ENCODE data around the gene FMNL2.

FMNL2 gene

GRCh38 chr2:152534460-152535135 is 199.6 kb downstream of the FMNL2 start:
- no peak for DNase-seq

GRCh38 chr2:152537081-152537651 is 202.2 kb downstream of the FMNL2 start:
- peak in 1 of 3 experiments; percentile 11 for DNase-seq

- DNase-seq, result no peak
These were observed 204.4 kb downstream of the FMNL2 start for GRCh38 chr2:152539424-152539823.

GRCh38 chr2:152541712-152542111 is 206.7 kb downstream of the FMNL2 start:
- DNase-seq, result no peak

- no peak for DNase-seq
These were observed 207.5 kb downstream of the FMNL2 start for GRCh38 chr2:152542337-152542994.

GRCh38 chr2:152542995-152543481 is 208.1 kb downstream of the FMNL2 start:
- no peak for DNase-seq

GRCh38 chr2:152543717-152544116 is 208.7 kb downstream of the FMNL2 start:
- DNase-seq, result no peak

GRCh38 chr2:152544638-152545037 is 209.7 kb downstream of the FMNL2 start:
- DNase-seq, result no peak

GRCh38 chr2:152546230-152546837 is 211.4 kb downstream of the FMNL2 start:
- no peak for DNase-seq

- no peak for DNase-seq
These were observed 213.3 kb downstream of the FMNL2 start for GRCh38 chr2:152548111-152548875.

- DNase-seq, result no peak
These were observed 214.0 kb downstream of the FMNL2 start for GRCh38 chr2:152548996-152549395.

- no peak for DNase-seq
These were observed 214.4 kb downstream of the FMNL2 start for GRCh38 chr2:152549423-152549822.

- no peak for DNase-seq
These were observed 215.4 kb downstream of the FMNL2 start for GRCh38 chr2:152550386-152550785.

GRCh38 chr2:152552888-152553287 is 217.9 kb downstream of the FMNL2 start:
- no peak for DNase-seq

GRCh38 chr2:152553518-152553917 is 218.5 kb downstream of the FMNL2 start:
- no peak for DNase-seq

GRCh38 chr2:152555048-152555447 is 220.1 kb downstream of the FMNL2 start:
- no peak for DNase-seq

- no peak for DNase-seq
These were observed 221.5 kb downstream of the FMNL2 start for GRCh38 chr2:152556506-152556905.

GRCh38 chr2:152557273-152557888 is 222.4 kb downstream of the FMNL2 start:
- no peak for DNase-seq

GRCh38 chr2:152558158-152558984 is 223.4 kb downstream of the FMNL2 start:
- no peak for DNase-seq

- DNase-seq, result no peak
These were observed 224.0 kb downstream of the FMNL2 start for GRCh38 chr2:152559008-152559407.

- DNase-seq, result no peak
These were observed 225.2 kb downstream of the FMNL2 start for GRCh38 chr2:152560166-152560565.
